Measurements from ENCODE around the gene DENND4A.

Gene DENND4A

DNA sequence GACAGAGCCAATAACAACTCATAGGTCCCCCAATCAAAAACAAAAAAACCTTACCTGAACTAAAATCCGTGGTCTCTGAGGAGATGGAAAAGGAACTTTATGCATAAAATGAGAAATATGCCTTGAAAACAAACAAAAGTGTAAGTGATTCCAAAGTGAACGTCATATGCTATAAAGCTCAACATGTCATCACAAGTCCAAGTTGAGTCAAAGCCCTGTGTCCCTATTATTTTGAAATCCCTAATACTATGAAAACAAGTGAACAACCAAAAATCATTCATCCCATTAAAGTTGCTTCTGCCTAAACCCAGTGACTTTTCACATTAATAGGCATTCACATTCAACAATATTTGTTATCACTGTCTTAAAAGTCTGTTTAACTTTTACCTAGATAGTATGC, 59.4 kb downstream of the DENND4A start:
- FAIRE-seq (no peak), DNase-seq (ENCODE audit: insufficient read length, low spot score) (no peak)
- TF ChIP-seq, protein P1, sequence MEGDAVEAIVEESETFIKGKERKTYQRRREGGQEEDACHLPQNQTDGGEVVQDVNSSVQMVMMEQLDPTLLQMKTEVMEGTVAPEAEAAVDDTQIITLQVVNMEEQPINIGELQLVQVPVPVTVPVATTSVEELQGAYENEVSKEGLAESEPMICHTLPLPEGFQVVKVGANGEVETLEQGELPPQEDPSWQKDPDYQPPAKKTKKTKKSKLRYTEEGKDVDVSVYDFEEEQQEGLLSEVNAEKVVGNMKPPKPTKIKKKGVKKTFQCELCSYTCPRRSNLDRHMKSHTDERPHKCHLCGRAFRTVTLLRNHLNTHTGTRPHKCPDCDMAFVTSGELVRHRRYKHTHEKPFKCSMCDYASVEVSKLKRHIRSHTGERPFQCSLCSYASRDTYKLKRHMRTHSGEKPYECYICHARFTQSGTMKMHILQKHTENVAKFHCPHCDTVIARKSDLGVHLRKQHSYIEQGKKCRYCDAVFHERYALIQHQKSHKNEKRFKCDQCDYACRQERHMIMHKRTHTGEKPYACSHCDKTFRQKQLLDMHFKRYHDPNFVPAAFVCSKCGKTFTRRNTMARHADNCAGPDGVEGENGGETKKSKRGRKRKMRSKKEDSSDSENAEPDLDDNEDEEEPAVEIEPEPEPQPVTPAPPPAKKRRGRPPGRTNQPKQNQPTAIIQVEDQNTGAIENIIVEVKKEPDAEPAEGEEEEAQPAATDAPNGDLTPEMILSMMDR (IDR thresholded peaks at IDR 0.05; ENCODE audit: insufficient read depth, missing control alignments), result no peak

DNA sequence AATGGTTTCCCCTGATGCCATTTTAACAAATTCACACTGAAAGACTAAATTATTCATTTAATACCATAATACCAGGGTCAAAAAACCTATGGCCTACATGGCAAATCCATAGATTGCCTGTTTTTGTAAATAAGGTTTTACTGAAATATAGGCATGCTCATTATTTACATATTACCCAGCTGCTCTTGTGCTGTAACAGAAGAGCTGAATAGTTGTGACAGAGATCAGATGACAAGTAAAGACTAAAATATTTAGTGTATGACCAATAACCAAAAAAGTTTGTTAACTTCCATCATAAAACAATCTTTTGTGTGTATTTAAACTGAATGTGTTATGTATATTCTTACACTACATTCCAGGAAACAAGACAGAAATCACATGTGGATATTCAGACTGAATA, 60.2 kb downstream of the DENND4A start:
- TF ChIP-seq, protein P1 (IDR thresholded peaks at IDR 0.05; ENCODE audit: insufficient read depth, missing control alignments), result no peak
- no peak for DNase-seq (ENCODE audit: insufficient read length, low spot score)
- FAIRE-seq, result peak; percentile 16

DNA sequence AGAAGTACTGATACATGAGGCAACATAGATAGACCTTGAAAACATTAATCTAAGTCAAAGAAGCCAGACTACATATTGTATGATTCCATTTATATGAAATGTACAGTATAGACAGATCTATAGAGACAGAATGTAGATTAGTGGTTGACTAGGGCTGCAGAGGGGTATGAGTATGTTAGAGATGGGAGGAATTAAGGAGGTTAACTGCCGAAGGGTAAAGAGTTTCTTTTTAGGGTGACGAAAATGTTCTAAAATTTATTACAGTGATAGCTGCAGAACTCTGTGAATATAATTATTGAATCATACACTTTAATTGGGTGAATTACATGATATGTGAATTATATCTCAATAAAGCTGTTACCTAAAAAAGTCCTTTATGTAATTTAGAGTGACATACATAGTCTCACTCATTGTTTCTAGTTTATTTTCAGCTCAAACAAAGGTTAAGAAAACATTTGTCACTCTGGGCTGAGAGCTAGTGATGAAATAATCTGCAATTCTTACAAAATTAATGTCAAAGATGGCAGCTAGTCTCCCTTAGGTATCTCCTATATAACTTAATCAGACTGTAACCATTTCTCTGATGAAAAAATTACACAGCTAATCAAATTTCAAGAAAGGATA, 61.4 kb downstream of the DENND4A start:
- DNase-seq (ENCODE audit: insufficient read length, low spot score) (no peak), FAIRE-seq (no peak)
- TF ChIP-seq, protein P1 (IDR thresholded peaks at IDR 0.05; ENCODE audit: insufficient read depth, missing control alignments), result no peak

DNA sequence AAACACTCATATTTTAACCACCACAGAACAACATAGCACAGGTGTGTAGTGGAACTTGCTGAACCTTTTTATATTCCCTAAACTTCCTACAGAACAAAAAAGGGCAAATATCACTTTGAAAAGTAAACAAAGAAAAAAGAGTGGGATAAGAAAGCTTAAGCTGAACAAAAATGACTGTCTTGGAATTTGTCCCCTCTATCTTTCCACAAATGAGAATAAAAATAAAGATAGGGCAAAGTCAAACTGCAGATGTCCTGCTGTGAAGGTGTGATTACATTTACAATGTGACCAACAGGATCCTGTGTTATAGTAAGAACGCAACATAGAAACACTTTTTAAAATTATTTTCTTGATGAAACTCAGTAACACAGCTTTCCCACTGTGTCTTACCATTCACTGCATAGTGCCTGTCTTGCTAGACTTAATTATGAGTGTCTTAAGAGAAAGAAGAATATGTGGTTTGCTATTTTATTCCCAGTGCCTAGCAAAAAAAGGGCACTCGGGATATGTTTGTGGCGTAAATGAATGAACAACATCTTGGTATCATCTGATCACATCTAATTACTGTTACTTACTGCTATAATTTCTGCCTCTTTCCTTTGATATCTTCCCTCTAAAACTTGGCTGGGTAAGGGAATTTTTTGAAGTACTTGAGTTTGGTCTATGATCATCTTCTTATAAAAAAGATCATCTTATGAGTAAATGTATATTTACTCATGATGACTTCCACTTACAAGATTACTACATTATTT, 67.5 kb downstream of the DENND4A start:
- FAIRE-seq (no peak), DNase-seq (ENCODE audit: insufficient read length, low spot score) (no peak)

DNA sequence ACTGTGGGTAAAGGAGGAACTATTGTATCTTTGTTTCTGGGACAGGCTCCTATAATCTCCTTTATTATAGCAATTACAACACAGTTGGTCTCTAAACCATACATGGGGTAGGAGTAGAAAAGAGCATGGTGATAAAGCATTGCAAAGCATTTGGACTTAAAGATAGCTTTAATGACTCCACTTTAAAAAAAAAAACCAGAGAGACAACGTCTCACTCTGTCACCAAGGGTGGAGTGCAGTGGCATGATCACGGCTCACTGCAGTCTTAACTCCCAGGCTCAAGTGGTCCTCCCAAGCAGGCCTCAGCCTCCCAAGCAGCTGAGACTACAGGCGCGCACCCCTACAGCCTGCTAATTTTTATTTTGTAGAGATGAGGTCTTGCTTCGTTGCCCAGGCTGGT, 68.2 kb downstream of the DENND4A start:
- TF ChIP-seq, protein P1 (IDR thresholded peaks at IDR 0.05; ENCODE audit: insufficient read depth, missing control alignments), result no peak
- no peak for DNase-seq (ENCODE audit: insufficient read length, low spot score)
- no peak for FAIRE-seq

More for the DNA sequence above, 67.5 kb downstream of the DENND4A start:
- TF ChIP-seq, protein P1 (IDR thresholded peaks at IDR 0.05; ENCODE audit: insufficient read depth, missing control alignments), result no peak

DNA sequence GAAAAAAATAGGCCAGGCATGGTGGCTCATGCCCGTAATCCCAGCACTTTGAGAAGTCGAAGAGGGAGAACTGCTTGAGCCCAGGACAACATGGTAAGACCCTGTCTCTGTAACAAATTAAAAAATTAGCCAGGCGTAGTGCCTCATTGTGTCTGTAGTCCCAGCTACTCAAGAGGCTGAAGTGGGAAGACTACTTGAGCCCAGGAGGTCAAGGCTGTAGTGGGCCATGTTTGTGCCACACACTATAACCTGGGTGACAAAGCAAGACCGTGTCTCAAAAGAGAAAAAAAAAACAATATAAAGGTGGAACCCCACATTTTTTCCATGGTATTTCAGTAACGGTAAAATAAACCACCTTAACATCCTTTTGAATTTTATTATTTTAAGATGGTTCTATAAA, 69.9 kb downstream of the DENND4A start:
- no peak for FAIRE-seq
- DNase-seq (ENCODE audit: insufficient read length, low spot score), result no peak
- TF ChIP-seq, protein P1 (IDR thresholded peaks at IDR 0.05; ENCODE audit: insufficient read depth, missing control alignments), result no peak

DNA sequence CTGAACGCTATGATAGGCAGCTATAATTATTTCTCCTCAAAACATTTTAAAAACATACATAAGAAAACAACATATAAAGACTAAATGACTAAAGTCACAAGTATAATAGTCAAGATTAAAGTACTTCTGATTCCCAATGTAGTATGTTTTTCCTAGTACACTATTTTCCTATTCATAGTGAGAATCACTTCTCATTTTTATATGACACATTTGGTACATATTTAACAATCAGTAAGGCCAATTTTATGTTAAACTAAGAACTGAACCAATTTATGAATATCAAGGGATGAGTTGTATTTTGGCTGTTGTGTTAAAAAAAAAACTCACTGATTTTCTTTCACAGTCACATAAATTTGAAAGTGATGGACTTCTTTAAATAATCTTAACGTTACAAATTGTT, 79.7 kb downstream of the DENND4A start:
- TF ChIP-seq, protein P1 (IDR thresholded peaks at IDR 0.05; ENCODE audit: insufficient read depth, missing control alignments), result no peak
- FAIRE-seq (no peak), DNase-seq (ENCODE audit: insufficient read length, low spot score) (no peak)
